ENCODE measurements around the gene C3orf52. TPM values are rescaled to one million over a fixed set of nuclear protein-coding genes. Genes with fewer than 3 reads are reported as not detected.

C3orf52 gene
- total RNA-seq, 1 experiment from 2014 or later: 0.52 TPM

DNA sequence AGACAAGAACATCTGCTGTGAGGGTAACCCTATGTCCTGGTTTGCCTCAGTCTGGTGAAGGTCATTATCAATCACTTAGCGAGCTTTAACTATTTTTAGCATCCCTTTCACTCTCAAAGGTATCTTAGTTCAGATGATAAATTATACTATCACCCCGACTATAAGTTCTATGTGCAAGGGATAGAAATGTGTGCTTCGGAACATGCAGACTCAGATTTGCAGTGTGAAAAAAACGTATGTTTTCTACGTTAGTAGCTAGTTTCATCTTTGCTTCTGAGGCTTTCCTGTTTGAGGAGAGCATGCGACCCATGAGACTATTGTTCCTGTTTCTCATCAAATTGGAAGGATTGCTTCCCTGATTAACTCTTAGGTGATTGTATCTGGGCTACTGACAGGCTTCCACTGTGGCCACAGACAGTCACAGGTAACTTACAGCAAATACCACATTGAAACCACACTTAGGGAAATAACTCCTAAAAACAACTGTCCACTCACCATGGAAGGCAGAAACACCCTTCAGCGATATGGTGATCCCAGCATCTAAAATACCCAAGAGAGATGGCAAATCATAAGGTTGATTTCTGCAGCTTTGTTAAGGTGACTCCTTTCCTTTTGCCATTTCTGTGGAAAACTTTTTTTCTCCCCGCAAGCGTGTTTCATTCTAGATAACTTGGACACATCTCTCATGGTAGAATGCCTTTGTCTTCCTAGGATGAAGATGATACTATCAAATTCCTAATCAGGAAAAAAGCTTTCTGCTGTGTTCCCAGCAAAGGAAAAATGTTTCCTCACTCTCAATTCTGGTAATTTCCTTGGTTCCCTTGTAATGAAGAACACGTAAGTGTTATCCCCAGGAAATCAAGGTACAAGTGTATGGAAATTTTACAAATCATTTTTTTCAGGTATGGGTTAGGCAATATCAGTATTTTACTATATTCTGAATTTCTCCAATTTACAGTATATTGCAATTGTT is 41.6 kb downstream of the C3orf52 start:
- DNase-seq: peak; percentile 72
- Histone ChIP-seq H3K4me2 (ENCODE audit: low read depth, low read length, poor library complexity, severe bottlenecking) (peak overlapping the region; percentile 91), H3K27ac (ENCODE audit: low read length) (peak overlapping the region; percentile 99), H4K20me1 (ENCODE audit: insufficient read depth, low read depth, low read length) (no peaks in the 10 kb centered on the region), H3K27me3 (ENCODE audit: low read length) (no peaks in the 10 kb centered on the region), H2AFZ (ENCODE audit: low read length) (no peak overlapping the region), H3K9me2 (replicated peaks; ENCODE audit: insufficient read depth, low read length) (no peaks in the 10 kb centered on the region), H3K4me3 (ENCODE audit: low read length) (peak overlapping the region; percentile 49), H3K4me1 (ENCODE audit: low read length) (peaks cover 95% of the 10 kb centered on the region), H3K9me3 (ENCODE audit: low read length) (no peaks in the 10 kb centered on the region), H3K79me2 (ENCODE audit: low read length) (peaks cover 33% of the 10 kb centered on the region), H3K36me3 (ENCODE audit: insufficient read depth, low read length) (peaks cover 30% of the 10 kb centered on the region), H3K9ac (ENCODE audit: low read length) (peak overlapping the region; percentile 70)

DNA sequence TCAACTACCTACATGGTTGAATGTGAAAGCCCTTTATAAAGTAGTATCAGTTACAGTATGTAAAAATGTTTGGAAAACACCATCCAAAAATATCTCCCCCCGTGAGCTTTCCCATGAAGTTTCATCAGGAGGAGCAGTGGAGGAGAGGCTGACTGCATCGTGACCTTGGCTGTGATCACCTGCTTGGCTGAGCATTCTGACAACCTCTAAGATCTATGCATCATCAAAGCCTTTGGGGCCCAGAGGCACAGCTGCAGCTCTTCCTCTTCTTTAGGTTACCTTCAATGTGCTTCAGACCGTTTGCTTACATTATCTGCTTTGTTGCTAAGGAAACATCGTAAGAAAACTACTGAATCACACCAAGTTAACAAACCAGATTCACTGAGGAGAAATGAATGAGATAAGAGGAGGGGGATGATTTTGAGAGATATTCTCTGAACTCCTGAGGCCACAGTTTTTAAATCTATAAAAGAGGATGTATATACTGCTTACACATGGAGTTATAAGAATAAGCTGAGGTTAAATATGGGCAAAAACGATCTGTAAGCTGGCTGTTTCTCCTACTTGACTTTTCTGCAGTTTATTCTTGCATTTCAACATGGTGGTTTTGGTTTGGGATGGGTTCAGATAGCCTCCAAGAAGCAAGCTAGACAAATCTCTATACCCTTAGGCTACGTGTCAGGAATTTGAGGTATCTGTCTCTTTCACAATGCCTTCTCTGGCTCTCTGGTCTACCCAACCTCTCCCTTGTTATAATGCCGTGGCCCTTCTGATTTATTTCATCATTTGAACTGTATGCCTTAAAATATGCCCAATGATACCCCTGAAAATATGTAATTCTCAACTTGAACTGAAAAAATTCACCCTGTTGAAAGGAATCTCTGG is 42.9 kb downstream of the C3orf52 start:
- peak; percentile 97 for DNase-seq
- Histone ChIP-seq H3K36me3 (ENCODE audit: insufficient read depth, low read length) (peaks cover 26% of the 10 kb centered on the region), H3K9me3 (ENCODE audit: low read length) (no peaks in the 10 kb centered on the region), H3K4me2 (ENCODE audit: low read depth, low read length, poor library complexity, severe bottlenecking) (peak overlapping the region; percentile 91), H3K4me3 (ENCODE audit: low read length) (peak overlapping the region; percentile 80), H3K9me2 (replicated peaks; ENCODE audit: insufficient read depth, low read length) (no peaks in the 10 kb centered on the region), H3K4me1 (ENCODE audit: low read length) (peaks cover 94% of the 10 kb centered on the region), H3K27me3 (ENCODE audit: low read length) (no peaks in the 10 kb centered on the region), H2AFZ (ENCODE audit: low read length) (no peak overlapping the region), H3K27ac (ENCODE audit: low read length) (peak overlapping the region; percentile 99), H3K79me2 (ENCODE audit: low read length) (peaks cover 36% of the 10 kb centered on the region), H3K9ac (ENCODE audit: low read length) (peak overlapping the region; percentile 92), H4K20me1 (ENCODE audit: insufficient read depth, low read depth, low read length) (no peaks in the 10 kb centered on the region)

- H3K4me1 ChIP-seq (ENCODE audit: low read length): peaks cover 95% of the 10 kb centered on the region
- H4K20me1 ChIP-seq (ENCODE audit: insufficient read depth, low read depth, low read length): no peaks in the 10 kb centered on the region
- peak overlapping the region; percentile 92 for H3K9ac ChIP-seq (ENCODE audit: low read length)
- H3K27me3 ChIP-seq (ENCODE audit: low read length): no peaks in the 10 kb centered on the region
- peak; percentile 69 for DNase-seq
- H3K9me2 ChIP-seq (replicated peaks; ENCODE audit: insufficient read depth, low read length): no peaks in the 10 kb centered on the region
- H3K9me3 ChIP-seq (ENCODE audit: low read length): no peaks in the 10 kb centered on the region
- H3K4me2 ChIP-seq (ENCODE audit: low read depth, low read length, poor library complexity, severe bottlenecking): peak overlapping the region; percentile 91
- peak overlapping the region; percentile 99 for H3K27ac ChIP-seq (ENCODE audit: low read length)
- peak overlapping the region; percentile 80 for H3K4me3 ChIP-seq (ENCODE audit: low read length)
- peaks cover 21% of the 10 kb centered on the region for H3K36me3 ChIP-seq (ENCODE audit: insufficient read depth, low read length)
- H2AFZ ChIP-seq (ENCODE audit: low read length): no peak overlapping the region
- peaks cover 36% of the 10 kb centered on the region for H3K79me2 ChIP-seq (ENCODE audit: low read length)
These were observed 43.9 kb downstream of the C3orf52 start for GRCh38 chr3:112129925-112130637.

DNA sequence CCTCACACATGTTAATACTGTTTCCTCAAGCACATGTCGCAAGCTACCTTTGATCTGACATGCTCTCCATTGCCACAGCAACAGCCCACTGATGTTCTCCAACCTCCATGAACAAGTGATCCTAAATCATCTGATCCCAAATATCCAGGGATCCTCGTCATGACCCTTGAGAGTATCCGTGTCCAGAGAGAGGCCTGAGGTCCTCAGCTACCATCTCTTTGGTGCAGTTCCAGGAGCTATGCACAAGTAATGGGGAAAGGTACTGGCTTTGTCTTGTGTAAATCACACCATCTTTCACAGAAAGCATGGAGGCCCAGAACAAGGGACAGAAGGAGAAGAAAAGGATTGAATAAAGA is 44.4 kb downstream of the C3orf52 start:
- no peaks in the 10 kb centered on the region for H3K27me3 ChIP-seq (ENCODE audit: low read length)
- H3K79me2 ChIP-seq (ENCODE audit: low read length): peaks cover 33% of the 10 kb centered on the region
- peak overlapping the region; percentile 91 for H3K4me2 ChIP-seq (ENCODE audit: low read depth, low read length, poor library complexity, severe bottlenecking)

GRCh38 chr3:112131111-112131510 is 44.9 kb downstream of the C3orf52 start:
- DNase-seq: peak; percentile 61
- H3K27ac ChIP-seq (ENCODE audit: low read length): peak overlapping the region; percentile 99
- H3K9me3 ChIP-seq (ENCODE audit: low read length): no peaks in the 10 kb centered on the region
- H3K27me3 ChIP-seq (ENCODE audit: low read length): no peaks in the 10 kb centered on the region
- H2AFZ ChIP-seq (ENCODE audit: low read length): no peak overlapping the region
- H3K36me3 ChIP-seq (ENCODE audit: insufficient read depth, low read length): peaks cover 12% of the 10 kb centered on the region; the same call in 1 of the 2 replicates
- peak overlapping the region; percentile 91 for H3K4me2 ChIP-seq (ENCODE audit: low read depth, low read length, poor library complexity, severe bottlenecking)
- peaks cover 32% of the 10 kb centered on the region for H3K79me2 ChIP-seq (ENCODE audit: low read length)
- H3K9ac ChIP-seq (ENCODE audit: low read length): peak overlapping the region; percentile 92
- H3K9me2 ChIP-seq (replicated peaks; ENCODE audit: insufficient read depth, low read length): no peaks in the 10 kb centered on the region
- peaks cover 95% of the 10 kb centered on the region for H3K4me1 ChIP-seq (ENCODE audit: low read length)
- no peaks in the 10 kb centered on the region for H4K20me1 ChIP-seq (ENCODE audit: insufficient read depth, low read depth, low read length)
- H3K4me3 ChIP-seq (ENCODE audit: low read length): peak overlapping the region; percentile 80

More for the DNA sequence above, 44.4 kb downstream of the C3orf52 start:
- Histone ChIP-seq H3K4me1 (ENCODE audit: low read length) (peaks cover 95% of the 10 kb centered on the region), H3K27ac (ENCODE audit: low read length) (peak overlapping the region; percentile 99), H4K20me1 (ENCODE audit: insufficient read depth, low read depth, low read length) (no peaks in the 10 kb centered on the region), H3K4me3 (ENCODE audit: low read length) (peak overlapping the region; percentile 80), H2AFZ (ENCODE audit: low read length) (no peak overlapping the region), H3K9me2 (replicated peaks; ENCODE audit: insufficient read depth, low read length) (no peaks in the 10 kb centered on the region), H3K9ac (ENCODE audit: low read length) (peak overlapping the region; percentile 92), H3K36me3 (ENCODE audit: insufficient read depth, low read length) (peaks cover 16% of the 10 kb centered on the region), H3K9me3 (ENCODE audit: low read length) (no peaks in the 10 kb centered on the region)
- DNase-seq: peak; percentile 68

- Histone ChIP-seq H3K9me2 (replicated peaks; ENCODE audit: insufficient read depth, low read length) (no peaks in the 10 kb centered on the region), H3K27me3 (ENCODE audit: low read length) (no peaks in the 10 kb centered on the region), H4K20me1 (ENCODE audit: insufficient read depth, low read depth, low read length) (no peaks in the 10 kb centered on the region), H3K79me2 (ENCODE audit: low read length) (peaks cover 30% of the 10 kb centered on the region), H3K4me3 (ENCODE audit: low read length) (peak overlapping the region; percentile 80), H3K36me3 (ENCODE audit: insufficient read depth, low read length) (peaks cover 7% of the 10 kb centered on the region; the same call in 1 of the 2 replicates), H2AFZ (ENCODE audit: low read length) (no peak overlapping the region), H3K4me1 (ENCODE audit: low read length) (peaks cover 95% of the 10 kb centered on the region), H3K9ac (ENCODE audit: low read length) (peak overlapping the region; percentile 92), H3K27ac (ENCODE audit: low read length) (peak overlapping the region; percentile 99), H3K9me3 (ENCODE audit: low read length) (no peaks in the 10 kb centered on the region), H3K4me2 (ENCODE audit: low read depth, low read length, poor library complexity, severe bottlenecking) (peak overlapping the region; percentile 91)
- peak; percentile 59 for DNase-seq
These were observed 45.9 kb downstream of the C3orf52 start for GRCh38 chr3:112132088-112132487.

- Histone ChIP-seq H3K79me2 (ENCODE audit: low read length) (peaks cover 28% of the 10 kb centered on the region), H3K4me2 (ENCODE audit: low read depth, low read length, poor library complexity, severe bottlenecking) (peak overlapping the region; percentile 91)
These were observed 46.4 kb downstream of the C3orf52 start for GRCh38 chr3:112132554-112132953.

More at GRCh38 chr3:112132554-112132953, 46.4 kb downstream of the C3orf52 start:
- Histone ChIP-seq H3K36me3 (ENCODE audit: insufficient read depth, low read length) (peaks cover 7% of the 10 kb centered on the region; the same call in 1 of the 2 replicates), H2AFZ (ENCODE audit: low read length) (no peak overlapping the region), H3K27me3 (ENCODE audit: low read length) (no peaks in the 10 kb centered on the region), H4K20me1 (ENCODE audit: insufficient read depth, low read depth, low read length) (no peaks in the 10 kb centered on the region), H3K4me1 (ENCODE audit: low read length) (peaks cover 95% of the 10 kb centered on the region), H3K9me3 (ENCODE audit: low read length) (no peaks in the 10 kb centered on the region), H3K9me2 (replicated peaks; ENCODE audit: insufficient read depth, low read length) (no peaks in the 10 kb centered on the region), H3K9ac (ENCODE audit: low read length) (peak overlapping the region; percentile 92), H3K4me3 (ENCODE audit: low read length) (peak overlapping the region; percentile 80), H3K27ac (ENCODE audit: low read length) (peak overlapping the region; percentile 99)
- DNase-seq: peak; percentile 67

Data from Karpas-422 (cell line).